ENCODE data around the gene XRCC4. TPM values are rescaled to one million over a fixed set of nuclear protein-coding genes. Genes with fewer than 3 reads are reported as not detected.
"Not testable (repeated sequence)": the region's sequence is repeated elsewhere in the genome, so short reads cannot be mapped to it uniquely, and the experiment has no call there.

Gene XRCC4
- total RNA-seq, 1 donor from 2014 or later: 12.3 TPM

DNA sequence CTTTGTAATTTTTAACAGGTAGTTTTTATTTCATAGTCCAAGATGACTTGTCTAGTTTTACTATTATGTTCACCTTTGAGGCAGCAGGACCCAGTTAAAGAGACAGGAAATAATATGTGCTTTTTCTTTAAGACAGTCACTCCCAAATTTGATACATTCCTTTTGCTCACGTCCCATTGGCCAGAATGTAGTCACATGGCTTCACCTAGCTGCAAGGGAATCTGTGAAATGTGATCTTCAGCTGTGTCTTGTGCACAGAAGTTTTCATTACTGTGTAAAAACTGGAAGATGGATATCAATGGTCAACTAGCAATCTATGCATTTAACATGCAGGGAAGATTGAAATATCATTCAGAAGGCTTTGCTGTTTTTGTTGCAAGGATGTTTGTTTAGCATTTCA, 41.1 kb downstream of the XRCC4 start:
- no peak for DNase-seq (ENCODE audit: low read depth)

DNA sequence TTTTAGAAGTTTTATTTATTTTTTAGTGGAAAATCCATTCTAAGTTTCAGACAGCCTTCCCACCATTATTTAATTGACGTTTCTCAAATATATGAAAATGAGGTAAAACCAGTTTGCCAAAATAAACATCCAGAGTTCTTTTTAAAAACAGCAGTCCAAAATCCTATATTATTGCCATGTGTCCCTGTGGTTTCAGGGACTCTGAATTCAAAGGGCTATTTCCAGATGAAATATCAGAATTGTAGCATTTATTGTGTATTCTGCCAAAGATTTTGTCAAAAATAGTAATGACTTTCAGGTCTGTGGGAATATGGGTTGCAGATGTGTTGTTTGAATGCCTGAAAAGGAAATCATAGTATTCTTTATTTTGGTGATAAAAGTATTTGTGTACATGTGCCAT, 41.6 kb downstream of the XRCC4 start:
- no peak for DNase-seq (ENCODE audit: low read depth)

DNA sequence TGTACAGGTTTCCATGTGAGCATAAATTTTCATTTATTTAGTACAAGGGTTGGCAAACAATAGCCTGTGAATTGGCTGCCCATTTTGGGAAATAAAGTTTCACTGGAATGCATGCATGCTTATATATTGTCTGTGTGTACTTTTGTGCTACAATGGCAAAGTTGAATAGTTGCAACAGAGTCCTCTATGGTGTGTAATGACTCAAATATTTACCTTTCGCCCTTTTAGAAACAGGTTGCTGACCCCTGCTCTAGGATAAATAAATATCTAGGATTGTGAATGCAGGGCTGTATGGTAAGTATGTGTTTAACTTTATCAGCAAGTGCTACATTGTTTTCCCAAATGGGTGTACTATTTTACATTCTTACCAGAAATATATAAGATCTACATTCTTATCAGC, 47.2 kb downstream of the XRCC4 start:
- DNase-seq (ENCODE audit: low read depth): no peak

DNA sequence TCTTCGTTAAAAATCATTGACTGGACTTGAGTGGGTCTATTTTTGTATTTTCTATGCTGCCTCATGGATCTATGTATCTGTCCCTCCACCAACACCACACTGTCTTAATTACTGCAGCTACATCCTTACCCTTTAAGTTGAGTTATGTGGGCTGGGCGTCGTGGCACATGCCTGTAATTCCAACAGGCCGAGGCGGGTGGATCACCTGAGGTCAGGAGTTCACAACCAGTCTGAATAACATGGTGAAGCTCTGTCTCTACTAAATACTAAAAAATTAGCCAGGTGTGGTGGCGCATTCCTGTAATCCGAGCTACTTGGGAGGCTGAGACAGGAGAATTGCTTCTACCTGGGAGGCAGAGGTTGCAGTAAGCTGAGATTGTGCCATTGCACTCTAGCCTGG, 48.2 kb downstream of the XRCC4 start:
- DNase-seq (ENCODE audit: low read depth): no peak

DNA sequence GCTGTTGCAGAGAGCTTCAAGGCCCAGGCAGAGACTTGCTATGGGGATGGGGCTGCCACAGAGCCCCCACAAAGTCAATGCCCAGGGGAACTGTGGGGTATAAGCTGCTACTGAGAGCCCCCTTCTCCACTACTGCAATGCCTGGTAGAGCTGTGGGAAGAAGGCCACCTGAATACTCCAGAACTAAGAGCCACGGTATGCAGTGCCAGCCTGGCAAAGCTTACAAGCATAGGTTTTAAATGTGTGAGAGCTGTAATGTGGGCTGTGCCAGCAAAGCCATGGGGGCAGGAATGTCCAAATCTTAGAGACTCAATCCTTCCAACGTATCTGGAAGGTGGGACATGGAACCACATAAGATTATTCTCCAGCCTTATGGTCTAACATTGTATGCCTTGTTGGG, 49.2 kb downstream of the XRCC4 start:
- DNase-seq (ENCODE audit: low read depth): no peak

DNA sequence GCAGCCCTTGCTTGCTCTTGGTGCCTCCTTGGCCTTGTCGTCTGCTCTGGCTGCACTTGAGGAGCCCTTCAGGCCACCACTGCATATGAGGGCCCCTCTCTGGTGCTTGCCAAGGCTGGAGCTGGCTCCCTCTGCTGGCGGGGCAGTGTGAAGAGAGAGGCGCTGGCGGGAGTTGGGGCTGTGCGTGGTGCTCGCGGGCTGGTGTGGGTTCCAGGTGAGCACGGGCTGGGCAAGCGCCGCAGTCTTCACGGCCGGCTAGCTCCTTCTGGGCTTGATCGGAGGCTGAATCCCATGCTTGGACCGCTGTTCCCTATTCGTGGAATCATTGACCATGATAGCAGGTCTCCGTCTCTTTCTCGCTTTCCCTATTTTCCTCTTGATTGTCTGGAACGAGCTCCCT, 56.5 kb downstream of the XRCC4 start:
- no peak for DNase-seq (ENCODE audit: low read depth)

DNA sequence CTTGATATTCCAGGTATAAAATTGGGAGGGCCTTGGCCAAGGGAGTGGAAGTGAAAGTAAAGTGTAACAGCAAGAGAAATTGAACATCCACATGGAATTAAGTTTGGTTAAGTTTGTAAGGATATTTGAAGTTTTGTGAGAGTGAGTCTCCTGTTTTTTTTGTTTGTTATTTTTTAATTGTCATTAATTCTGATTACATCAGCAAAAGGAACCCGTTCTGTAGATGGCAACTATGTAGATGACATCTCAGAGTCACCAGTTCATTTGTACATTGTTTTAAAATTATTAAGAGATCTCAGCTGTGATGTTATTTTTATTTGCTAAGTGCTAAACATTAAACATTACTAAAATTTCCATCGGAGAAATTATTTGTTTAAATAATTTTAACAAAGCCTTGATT, 65.2 kb downstream of the XRCC4 start:
- no peak for DNase-seq (ENCODE audit: low read depth)

DNA sequence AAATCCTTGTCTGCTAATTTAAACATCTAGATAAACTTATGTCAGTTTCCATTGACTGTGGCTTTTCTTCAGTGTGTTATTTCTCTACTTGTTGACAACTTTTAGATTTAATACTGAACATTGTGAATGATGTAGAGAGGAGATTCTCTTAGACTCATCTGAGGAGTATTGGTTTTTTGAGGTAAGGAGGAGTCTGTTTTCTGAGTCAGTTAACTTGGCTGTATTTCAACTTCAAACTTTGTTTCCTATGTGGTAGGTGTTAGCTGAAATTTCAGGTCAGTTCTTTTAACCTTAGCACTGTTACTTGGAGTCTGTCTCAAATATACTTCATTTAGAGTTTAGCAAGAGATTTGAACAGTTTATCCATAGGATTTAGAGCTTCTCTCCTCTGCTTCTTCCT, 67.9 kb downstream of the XRCC4 start:
- peak; percentile 56 for DNase-seq (ENCODE audit: low read depth)

DNA sequence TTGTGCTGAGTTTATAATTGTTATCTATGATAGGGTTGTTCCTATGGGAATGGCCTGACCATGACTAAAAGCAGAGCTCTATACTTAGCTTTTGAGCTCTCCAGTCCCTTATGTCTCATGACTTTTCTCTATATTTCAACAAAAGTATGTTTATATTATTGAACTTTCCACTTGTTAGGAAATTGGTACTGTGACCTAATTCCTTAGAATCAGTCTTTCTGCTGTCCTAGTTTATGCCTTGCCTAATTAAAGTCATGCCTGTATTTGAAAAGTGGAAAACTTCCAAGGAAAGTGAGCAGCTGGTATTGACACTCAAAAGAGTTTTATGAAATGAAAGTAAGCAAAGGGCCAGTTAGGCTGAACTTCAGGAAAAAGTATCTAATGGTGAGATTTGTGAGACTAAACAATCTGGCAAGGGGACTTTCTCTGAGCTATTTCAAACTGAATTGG, 68.6 kb downstream of the XRCC4 start:
- DNase-seq (ENCODE audit: low read depth): peak; percentile 4

DNA sequence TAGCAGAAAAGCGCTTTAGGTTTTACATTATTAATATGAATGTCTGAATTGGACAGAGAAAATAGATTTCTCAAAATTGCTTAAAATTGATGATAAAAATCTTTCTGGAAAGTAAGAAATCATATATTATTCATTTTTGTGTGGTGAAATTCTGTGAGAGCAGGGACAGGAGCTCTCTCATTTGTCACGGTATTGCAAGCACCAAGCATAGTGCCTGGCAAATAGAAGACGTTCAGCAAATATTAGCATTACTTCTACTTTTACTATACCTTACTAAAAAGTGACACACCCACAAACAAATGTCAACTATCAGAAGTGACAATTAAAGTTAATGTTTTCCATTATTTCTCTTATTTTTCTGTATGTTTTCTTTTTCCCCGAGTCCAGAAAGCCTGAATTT, 69.1 kb downstream of the XRCC4 start:
- no peak for DNase-seq (ENCODE audit: low read depth)

DNA sequence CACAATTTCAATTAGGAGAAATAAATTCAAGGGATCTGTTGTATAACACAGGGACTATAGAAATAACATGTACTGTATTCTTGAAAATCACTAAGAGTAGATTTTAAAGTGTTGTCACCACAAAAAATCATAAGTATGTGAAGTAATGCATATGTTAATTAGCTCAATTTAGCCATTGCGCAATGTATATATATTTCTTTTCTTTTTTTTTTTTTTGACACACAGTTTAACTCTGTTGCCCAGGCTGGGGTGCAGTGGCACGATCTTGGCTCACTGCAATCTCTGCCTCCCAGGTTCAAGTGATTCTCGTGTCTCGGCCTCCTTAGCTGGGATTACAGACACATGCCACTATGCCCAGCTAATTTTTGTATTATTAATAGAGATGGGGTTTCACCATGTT, 70.2 kb downstream of the XRCC4 start:
- DNase-seq (ENCODE audit: low read depth): no peak

DNA sequence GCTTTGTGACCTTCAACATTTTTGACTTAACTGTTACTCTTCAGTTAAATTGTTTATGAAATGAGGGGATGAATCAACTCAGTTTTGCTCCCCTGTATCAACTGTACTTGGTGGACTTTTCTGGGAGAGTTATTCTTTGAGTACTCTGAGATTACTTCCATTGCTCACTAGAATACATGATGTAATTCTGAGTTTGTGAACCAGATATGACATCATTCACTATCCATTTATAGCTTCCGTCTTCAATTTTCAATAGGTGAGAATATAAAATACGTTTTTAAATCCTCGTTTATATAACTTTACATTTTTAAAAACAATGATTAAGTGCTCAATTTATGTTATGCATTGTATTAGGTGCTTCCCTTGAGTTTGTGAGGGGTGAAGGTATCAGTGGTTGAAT, 71.0 kb downstream of the XRCC4 start:
- DNase-seq (ENCODE audit: low read depth): no peak

DNA sequence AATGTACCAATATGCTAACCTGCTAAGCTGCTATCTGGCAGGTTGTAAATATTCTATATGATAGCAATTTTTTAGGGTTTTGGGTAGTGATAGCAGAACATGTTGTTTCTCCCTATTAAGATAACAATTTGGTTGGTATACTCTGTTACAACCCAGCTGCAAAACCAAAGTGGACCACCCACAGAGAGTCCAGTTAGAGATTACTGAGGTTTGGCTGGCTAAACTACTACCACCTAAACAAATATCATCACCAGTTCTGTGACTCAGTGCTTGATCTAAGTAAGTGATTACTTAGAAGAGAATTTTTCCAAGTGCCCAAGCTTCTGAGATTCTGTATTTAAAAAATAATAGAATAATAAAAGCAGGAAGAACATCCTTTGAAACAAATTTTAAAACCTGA, 72.3 kb downstream of the XRCC4 start:
- DNase-seq (ENCODE audit: low read depth): peak; percentile 88

DNA sequence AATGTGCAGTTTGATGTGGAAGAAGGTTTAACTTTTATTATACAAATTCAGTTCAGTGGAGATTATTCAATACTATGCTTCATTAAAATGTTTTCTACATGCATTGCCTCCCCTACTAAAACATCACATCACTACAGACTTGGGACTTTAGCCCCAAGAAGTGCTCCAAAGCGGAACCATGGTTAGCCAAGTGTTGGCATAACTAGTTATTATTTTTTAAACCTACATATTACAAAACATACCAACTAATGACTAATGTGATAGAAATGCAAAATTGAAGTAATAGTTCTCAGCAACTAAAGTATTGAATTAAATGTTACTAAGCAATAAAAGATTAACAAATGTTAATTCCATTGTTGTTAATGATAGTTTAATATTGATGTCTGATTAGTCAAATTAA, 74.5 kb downstream of the XRCC4 start:
- peak; percentile 75 for DNase-seq (ENCODE audit: low read depth)

DNA sequence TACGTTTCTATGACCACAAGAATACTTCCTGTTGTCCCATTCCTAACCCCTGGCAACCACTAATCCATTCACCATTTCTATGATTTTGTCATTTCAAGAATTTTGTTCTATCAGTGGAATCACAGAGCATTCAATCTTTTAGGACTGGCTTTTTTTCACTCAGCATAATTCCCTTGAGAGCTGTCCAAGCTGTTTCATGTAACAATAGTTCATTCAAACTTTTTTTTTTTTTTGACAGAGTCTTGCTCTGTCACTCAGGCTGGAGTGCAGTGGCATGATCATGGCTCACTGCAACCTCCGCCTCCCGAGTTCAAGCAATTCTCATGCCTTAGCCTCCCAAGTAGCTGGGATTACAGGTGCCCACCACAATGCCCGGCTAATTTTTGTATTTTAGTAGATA, 75.6 kb downstream of the XRCC4 start:
- DNase-seq (ENCODE audit: low read depth): not testable (repeated sequence)

DNA sequence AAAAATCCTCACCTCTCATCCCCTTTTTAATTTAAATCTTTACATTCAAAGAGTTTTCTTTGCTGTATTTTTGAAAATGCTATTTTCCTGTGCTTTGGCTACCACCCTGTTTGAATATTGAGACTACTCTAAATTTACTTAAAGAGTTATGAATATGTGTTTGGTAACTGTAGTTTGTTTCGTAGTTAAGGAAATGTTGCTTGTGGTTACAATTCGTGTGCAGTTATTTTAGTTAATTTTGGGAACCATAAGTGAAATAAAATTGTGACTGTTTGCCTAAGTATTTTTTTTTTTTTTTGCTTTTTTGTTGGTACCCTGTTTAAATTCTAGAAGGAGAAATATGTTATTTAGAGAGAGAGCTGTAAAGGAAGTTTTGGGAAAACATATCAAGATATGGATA, 78.7 kb downstream of the XRCC4 start:
- DNase-seq (ENCODE audit: low read depth): no peak

DNA sequence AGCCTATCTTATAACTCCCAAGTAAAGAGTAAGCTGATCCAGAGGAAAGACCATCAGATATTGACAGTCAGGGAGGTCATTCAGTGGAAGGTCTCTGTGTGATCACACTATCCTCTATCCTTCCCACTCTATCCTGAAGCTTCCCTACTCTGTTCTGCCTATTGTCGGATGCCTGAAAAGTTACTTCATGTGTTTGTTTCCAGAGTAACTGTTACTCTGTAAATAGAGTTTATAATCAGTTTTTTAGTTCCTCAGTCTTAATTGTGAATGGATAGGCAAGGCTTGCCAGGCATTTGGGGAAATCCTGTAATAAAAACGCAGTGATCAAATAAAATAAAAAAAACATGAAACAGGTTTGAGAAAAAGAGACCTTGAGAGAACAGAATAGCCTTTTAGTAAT, 79.8 kb downstream of the XRCC4 start:
- DNase-seq (ENCODE audit: low read depth): peak; percentile 22

DNA sequence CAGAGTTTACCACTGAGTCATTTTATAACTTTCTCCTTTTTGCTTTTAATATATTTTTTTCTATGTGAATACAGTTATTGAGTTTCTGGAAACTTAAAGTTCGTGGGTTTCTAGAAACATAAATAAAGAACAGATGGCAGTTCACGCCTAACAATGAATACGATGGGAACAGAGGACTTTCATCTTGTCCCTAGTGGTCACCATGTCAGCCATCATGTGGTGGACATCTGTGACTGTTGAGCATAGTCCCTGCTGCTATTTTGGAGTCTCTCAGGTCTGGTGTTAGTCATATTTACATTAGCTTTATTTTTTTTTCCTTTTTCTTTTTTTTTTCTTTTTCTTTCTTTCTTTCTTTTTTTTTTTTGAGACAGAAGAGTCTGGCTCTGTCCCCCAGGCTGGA, 85.3 kb downstream of the XRCC4 start:
- no peak for DNase-seq (ENCODE audit: low read depth)

DNA sequence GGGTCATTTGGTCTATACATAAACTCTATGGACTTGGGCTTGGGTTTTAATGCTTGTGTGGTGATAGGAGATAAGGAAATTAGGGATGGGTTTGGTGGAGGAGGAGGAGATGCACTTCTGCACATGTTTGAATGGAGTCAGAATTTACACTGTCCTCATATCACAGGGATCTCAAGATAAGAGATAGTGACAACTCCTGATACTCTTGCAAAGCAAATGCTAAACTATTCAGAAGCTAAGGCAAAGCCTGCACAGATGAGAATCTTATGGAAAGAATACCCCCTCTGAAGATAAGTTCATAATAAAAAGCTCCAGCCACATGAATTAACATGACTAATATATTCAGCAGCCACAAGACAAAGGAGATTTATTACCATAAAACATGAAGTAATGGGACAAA, 90.2 kb downstream of the XRCC4 start:
- no peak for DNase-seq (ENCODE audit: low read depth)

DNA sequence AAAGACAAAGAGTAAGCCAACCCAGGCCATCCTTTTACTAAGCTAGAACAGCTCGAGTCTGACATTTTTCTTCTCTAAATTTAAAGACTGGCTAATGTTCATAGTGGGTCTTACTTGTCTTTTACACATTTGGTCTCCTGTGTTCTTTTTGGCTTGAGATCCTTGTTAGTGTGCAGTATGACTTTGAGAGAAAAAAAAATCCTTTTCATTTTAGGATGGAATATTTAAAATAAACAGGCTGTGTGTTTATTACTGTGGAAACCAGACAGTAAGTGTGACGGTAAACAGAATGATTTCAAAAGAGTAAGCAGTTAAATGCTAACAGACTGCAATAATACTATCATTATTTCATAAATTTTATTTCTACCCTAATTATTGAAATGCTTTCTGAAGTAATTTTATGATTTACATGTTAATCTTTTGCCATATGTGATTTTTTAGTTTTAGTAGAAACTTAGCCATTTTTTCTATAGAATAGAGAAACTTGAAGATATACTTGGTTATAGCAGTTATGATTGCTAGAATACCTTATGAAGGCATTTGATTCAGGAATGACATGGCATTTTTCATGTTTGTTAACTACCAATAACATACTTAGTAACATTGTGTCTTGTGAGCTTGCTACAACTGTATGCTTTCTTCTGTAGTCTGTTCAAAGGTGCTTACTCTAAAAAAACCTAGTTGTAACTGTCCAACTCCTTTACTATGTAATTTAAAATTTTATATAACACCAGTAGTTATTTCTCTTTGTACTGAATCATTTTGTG, 92.4 kb downstream of the XRCC4 start:
- DNase-seq (ENCODE audit: low read depth): no peak

DNA sequence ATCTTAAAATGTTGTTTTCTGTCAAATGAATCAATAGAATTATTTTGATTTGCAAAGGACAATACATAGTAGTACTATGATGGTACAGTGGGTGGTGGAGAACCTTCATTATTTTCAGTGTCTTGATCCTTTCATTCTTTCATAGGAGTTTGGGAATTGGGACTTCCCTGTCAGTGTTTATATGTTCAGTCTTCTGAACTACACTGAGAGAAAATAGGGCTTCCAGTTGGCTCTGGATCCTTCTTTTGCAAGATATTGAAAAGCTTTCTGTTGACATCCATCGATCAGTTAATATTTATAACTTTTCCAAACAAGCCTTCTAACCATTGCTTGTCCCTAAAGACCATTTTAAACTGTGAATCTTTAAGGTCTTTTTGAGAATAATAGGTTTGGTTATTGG, 94.7 kb downstream of the XRCC4 start:
- no peak for DNase-seq (ENCODE audit: low read depth)

DNA sequence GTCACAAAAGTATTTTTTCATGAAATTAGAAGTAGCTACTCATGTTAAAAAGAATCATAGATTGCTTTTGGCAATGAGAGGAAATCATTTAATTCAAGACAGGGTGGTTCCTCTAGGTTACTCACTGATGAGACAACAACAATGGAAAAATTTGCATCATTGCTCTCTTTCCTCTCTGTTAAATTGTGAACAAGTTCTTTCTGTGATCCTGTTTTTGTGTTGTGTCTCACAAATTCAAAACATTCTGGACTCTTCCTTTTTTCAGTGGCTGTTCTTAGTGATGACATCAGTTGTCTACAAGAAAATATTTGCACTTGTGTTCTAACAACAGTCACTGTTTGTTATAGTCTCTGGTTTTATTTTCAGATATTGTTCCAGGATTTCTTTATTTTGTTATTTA, 95.3 kb downstream of the XRCC4 start:
- DNase-seq (ENCODE audit: low read depth): peak; percentile 19

DNA sequence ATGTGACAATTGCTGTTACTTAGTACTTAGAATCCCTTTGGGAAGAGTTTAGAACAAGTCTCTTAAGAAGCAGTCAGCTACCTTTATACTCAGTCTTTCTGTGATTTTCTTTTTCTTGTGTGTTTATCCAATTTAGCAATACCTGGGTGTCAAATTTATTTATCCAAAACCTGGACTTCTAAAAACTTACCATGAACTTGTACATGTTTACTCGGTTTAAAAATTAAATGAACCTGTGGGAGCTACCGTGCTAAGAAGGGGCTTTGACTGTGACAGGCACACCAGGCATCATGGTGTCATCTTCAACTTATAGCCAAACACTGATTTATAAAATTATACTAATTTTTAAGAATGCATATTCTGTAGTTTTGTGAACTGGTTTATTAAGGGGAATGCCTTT, 96.5 kb downstream of the XRCC4 start:
- DNase-seq (ENCODE audit: low read depth): no peak

DNA sequence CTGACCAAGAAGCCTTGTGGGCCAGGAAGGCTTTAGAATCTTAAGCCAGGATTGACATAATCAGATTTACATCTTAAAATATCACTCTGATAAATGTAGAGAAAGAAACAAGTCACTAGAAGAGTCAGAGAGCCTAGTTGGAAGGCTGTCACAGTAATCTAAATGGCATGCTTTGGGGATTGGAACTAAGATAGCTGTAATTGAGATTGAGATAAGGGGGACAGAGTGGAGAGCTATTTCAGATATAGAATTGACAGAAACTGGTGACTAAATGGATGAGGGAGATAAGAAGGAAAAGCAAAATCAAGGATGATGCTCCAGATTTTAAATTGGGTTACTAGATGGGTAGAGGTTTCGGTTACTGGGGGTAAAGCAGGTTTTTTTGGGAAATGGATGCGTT, 100.5 kb downstream of the XRCC4 start:
- DNase-seq (ENCODE audit: low read depth): no peak
